GM10248 (cell line): Measurements from ENCODE around the gene VAV1.

ENCODE experiments used
- CTCF ChIA-PET: fragments of 300-600 bp; sonication (Branson Sonifier 250); formaldehyde crosslinking; extraction: SDS; loops from one replicate; lab custom pipeline; 2021; ENCODE audit warnings: antibody characterized with exemption; lab: Yijun Ruan, JAX
- POLR2A ChIA-PET: fragments of 350-650 bp; sonication (Branson Sonifier 250); formaldehyde crosslinking; extraction: SDS; loops from one replicate; lab custom pipeline; 2020; ENCODE audit warnings: antibody characterized with exemption; lab: Yijun Ruan, JAX
- DNase-seq: peaks from one replicate; pipeline ENCODE4 v3.0.0; 2012; ENCODE audit errors: extremely low spot score
- TF ChIP-seq, protein P1 (sequence below): IDR thresholded peaks from 2 replicates; pipeline ENCODE4 v1.5.1; 2012; ENCODE audit warnings: mild to moderate bottlenecking, low read depth; ENCODE audit errors: extremely low read depth, missing control alignments, control extremely low read depth

The VAV1 gene

DNA sequence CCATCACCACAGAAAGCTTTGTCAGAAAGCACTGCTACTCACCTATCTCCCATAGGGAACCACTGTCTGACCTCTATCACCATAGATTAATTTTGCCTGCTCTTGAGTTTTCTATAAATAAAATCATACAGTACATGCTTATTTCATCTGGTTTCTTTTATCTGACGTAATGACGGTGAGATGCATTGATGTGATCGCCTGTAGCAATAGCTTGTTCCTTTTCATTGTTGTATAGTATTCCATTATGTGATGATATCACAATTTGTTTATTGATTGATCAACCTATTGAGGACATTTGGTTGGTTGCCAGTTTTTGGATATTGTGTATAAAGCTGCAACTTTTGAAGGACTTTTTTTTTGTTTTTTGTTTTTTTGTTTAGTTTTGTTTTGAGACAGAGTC lies 63.0 kb downstream of the VAV1 start:
- POLR2A ChIA-PET = no interaction called here
- CTCF ChIA-PET = interaction anchor here (1.2 kb wide), 1 partner anchor 28 kb away, joined by 3 read pairs; no protein-coding TSS in a partner anchor
- no peak for DNase-seq
- TF ChIP-seq, protein P1, sequence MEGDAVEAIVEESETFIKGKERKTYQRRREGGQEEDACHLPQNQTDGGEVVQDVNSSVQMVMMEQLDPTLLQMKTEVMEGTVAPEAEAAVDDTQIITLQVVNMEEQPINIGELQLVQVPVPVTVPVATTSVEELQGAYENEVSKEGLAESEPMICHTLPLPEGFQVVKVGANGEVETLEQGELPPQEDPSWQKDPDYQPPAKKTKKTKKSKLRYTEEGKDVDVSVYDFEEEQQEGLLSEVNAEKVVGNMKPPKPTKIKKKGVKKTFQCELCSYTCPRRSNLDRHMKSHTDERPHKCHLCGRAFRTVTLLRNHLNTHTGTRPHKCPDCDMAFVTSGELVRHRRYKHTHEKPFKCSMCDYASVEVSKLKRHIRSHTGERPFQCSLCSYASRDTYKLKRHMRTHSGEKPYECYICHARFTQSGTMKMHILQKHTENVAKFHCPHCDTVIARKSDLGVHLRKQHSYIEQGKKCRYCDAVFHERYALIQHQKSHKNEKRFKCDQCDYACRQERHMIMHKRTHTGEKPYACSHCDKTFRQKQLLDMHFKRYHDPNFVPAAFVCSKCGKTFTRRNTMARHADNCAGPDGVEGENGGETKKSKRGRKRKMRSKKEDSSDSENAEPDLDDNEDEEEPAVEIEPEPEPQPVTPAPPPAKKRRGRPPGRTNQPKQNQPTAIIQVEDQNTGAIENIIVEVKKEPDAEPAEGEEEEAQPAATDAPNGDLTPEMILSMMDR = no peak

DNA sequence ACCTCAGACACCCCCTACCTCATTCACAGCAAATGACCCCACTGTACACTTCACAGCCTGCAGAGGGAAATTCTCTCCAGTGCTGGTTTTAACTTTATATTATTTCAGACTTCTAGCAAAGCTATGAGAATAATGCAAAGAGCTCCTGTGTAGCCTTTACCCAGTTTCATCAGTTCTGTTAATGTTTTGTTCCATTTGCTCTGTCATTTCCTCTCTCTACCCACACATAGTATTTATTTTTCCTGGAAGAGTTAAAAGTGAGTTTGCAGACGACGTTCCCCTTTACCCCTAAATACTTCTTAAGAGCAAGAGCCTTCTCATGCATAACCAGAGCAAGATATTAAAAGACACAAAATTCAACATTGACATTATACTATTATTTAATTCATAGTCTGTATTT lies 65.0 kb downstream of the VAV1 start:
- ChIA-PET POLR2A (no interaction called here), CTCF (no interaction called here)
- no peak for DNase-seq
- TF ChIP-seq, protein P1 = no peak

DNA sequence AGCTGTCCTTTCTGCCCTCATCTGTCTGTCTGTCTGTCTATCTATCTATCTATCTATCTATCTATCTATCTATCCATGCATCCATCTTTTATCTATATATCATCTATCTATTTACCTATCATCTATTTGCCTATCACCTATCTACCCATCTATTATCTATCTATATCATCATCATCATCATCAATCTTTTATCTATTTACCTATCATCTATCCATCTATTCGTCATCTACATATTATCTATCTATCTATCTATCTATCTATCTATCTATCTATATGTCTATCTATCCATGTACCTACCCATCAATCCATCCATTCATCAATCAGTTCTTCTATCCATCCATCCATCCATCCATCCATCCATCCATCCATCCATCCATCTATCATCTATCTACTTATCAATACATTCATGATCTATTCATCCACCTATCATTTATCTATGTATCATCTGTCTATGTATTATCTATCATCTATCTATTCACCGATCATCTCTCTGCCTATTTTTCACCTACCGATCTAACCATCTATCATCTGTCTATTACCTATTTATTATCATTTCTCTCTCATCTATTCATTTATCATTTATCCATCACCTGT lies 65.7 kb downstream of the VAV1 start:
- CTCF ChIA-PET = no interaction called here
- no peak for DNase-seq
- TF ChIP-seq, protein P1 = no peak
- POLR2A ChIA-PET = no interaction called here

DNA sequence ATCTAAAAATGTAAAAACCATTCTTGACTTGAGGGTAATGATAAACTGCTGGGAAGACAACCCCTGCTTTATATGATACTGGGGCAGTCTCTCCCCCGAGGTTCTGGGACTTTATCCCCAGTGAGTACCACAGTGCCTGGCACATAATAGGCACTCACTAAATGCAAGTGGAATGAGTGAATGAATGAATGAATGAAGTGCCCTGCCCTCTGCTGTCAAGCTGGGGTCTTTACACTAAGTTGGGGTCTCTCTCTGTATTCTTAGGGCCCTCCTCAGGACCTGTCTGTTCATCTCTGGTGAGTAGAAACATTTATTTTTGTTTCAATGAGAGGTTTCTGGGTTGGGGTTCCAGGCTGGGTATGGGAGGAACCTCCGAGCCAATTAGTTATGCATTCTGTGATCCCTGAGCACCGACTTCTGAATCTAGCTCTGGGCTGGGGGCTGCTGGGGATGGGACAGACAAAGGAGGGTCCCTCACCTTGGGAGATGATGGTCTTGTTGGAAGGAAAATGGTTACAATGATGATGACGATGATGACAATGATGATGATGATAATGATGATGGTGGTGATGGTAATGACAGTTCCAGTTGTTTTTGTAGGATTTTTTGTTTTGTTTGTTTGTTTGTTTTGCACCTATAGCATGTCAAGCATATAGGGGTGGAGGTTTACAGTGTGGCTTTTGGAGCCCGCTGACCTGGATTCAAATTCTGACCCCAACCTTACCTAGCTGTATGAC lies 70.5 kb downstream of the VAV1 start:
- ChIA-PET CTCF (interaction anchor here (0.8 to 1.0 kb wide), 2 partner anchors 21 to 1046 kb away, joined by 3 read pairs; no protein-coding TSS in a partner anchor), POLR2A (interaction anchor here (0.6 kb wide), 1 partner anchor 261 kb away, joined by 3 read pairs; no protein-coding TSS in a partner anchor)

DNA sequence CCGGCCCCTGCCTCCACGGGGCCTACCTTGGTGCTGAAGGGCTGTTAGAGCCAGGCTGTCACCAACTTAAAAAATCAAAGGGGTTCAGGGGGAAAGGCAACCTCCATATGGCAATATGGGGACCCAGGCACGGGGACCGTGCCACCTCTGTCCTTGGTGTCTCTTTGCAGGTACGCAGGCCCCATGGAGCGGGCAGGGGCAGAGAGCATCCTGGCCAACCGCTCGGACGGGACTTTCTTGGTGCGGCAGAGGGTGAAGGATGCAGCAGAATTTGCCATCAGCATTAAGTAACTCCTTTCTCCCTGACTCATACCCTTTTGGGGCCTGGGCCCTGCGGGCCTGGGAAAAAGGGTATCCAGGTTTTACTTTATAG lies 75.3 kb downstream of the VAV1 start:
- no peak for DNase-seq
- ChIA-PET POLR2A (no interaction called here), CTCF (no interaction called here)
- TF ChIP-seq, protein P1 = no peak

More for the DNA sequence above, 70.5 kb downstream of the VAV1 start:
- DNase-seq = no peak
- TF ChIP-seq, protein P1 = no peak

DNA sequence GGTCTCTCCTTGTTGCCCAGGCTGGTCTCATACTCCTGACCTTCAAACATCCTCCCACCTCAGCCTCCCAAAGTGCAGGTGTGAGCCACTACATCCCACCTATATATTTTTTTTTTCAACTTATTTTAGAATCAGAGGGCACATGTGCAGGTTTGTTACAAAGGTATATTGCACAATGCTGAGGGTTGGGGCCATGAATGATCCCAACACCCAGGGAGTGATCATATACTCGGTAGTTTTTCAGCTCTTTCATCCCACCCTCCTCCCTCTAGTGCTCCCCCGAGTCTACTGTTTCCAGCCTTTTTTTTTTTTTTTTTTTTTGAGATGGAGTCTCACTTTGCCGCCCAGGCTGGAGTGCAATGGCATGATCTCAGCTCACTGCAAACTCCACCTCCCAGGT lies 76.5 kb downstream of the VAV1 start:
- no peak for DNase-seq
- ChIA-PET CTCF (interaction anchor here (1.7 kb wide), 1 partner anchor 12 kb away, joined by 6 read pairs; no protein-coding TSS in a partner anchor), POLR2A (interaction anchor here (0.7 kb wide), 1 partner anchor 65 kb away, joined by 6 read pairs; no protein-coding TSS in a partner anchor)
- TF ChIP-seq, protein P1 = no peak
